GM19099 (cell line): ENCODE data around the gene TMEM119.

Source experiments
- POLR2A ChIP-seq: IDR thresholded peaks from 3 replicates; pipeline ENCODE4 v1.6.1; 2011; ENCODE audit warnings: low read depth; ENCODE audit not compliant: insufficient read length; ENCODE audit errors: extremely low read depth

TMEM119 gene

GRCh38 chr12:108600702-108601007, 2.8 kb upstream of the TMEM119 start:
- TF ChIP-seq POLR2A, result no peak

- TF ChIP-seq POLR2A, result no peak
Measured at GRCh38 chr12:108599948-108600701, 2.2 kb upstream of the TMEM119 start.

- no peak for TF ChIP-seq POLR2A
Measured at GRCh38 chr12:108599541-108599940, 1.7 kb upstream of the TMEM119 start.

- no peak for TF ChIP-seq POLR2A
Measured at GRCh38 chr12:108598553-108599250, 818 bp upstream of the TMEM119 start.

GRCh38 chr12:108596854-108597558, 878 bp downstream of the TMEM119 start:
- TF ChIP-seq POLR2A, result no peak

- no peak for TF ChIP-seq POLR2A
Measured at GRCh38 chr12:108595711-108596647, 1.9 kb downstream of the TMEM119 start.

GRCh38 chr12:108594960-108595710, 2.7 kb downstream of the TMEM119 start:
- no peak for TF ChIP-seq POLR2A

GRCh38 chr12:108594323-108594903, 3.5 kb downstream of the TMEM119 start:
- no peak for TF ChIP-seq POLR2A

- no peak for TF ChIP-seq POLR2A
Measured at GRCh38 chr12:108592033-108592909, 5.6 kb downstream of the TMEM119 start.

- no peak for TF ChIP-seq POLR2A
Measured at GRCh38 chr12:108591267-108591980, 6.5 kb downstream of the TMEM119 start.

- no peak for TF ChIP-seq POLR2A
Measured at GRCh38 chr12:108589840-108590229, 8.0 kb downstream of the TMEM119 start.
